Keratinocyte (primary cell): ENCODE measurements around the gene ENTPD8. TPM values are rescaled to one million over a fixed set of nuclear protein-coding genes. Genes with fewer than 3 reads are reported as not detected.

Source experiments
- DNase-seq: peaks from one replicate; pipeline ENCODE4 v3.0.0-alpha.2; 2011; ENCODE audit warnings: low read depth, missing footprints, low spot score
- FAIRE-seq: peaks from 2 replicates; lab custom pipeline; 2011; peaks lifted over from hg19 to GRCh38; lab: Jason Lieb, UNC
- H2AFZ ChIP-seq: 2 replicates; pipeline ENCODE4 v1.6.0; 2012; ENCODE audit warnings: low read length, control low read depth, inconsistent platforms; ENCODE audit not compliant: control insufficient read depth
- H3K27ac ChIP-seq: 2 replicates; pipeline ENCODE4 v1.5.1; 2011; ENCODE audit warnings: low read length; ENCODE audit not compliant: control insufficient read depth, insufficient read depth
- H3K27me3 ChIP-seq: 3 replicates; pipeline ENCODE4 v1.6.0; 2011; ENCODE audit warnings: low read length; ENCODE audit not compliant: control insufficient read depth, insufficient read depth; ENCODE audit errors: extremely low read depth
- H3K36me3 ChIP-seq, 2 experiments: 2 replicates in 1 of 2; 3 replicates in 1 of 2; pipeline ENCODE4 v1.5.1; 2011; ENCODE audit warnings: low read length in 2 of 2, mild to moderate bottlenecking in 1 of 2; ENCODE audit not compliant: control insufficient read depth in 2 of 2, insufficient read depth in 2 of 2; ENCODE audit errors: extremely low read depth in 1 of 2
- H3K4me1 ChIP-seq: 3 replicates; pipeline ENCODE4 v1.5.1; 2011; ENCODE audit warnings: low read length; ENCODE audit not compliant: control insufficient read depth, insufficient read depth; ENCODE audit errors: extremely low read depth
- H3K4me2 ChIP-seq: 3 replicates; pipeline ENCODE4 v1.6.0; 2011; ENCODE audit warnings: low read depth, low read length; ENCODE audit not compliant: control insufficient read depth, insufficient read depth; ENCODE audit errors: extremely low read depth
- H3K4me3 ChIP-seq, 3 experiments: fragments of 200-600 bp in 1 of 3; sonication (generic) in 1 of 3; 2 replicates in 2 of 3; 3 replicates in 1 of 3; pipeline ENCODE4 v1.5.1; 2011 to 2016; ENCODE audit warnings: low read length in 3 of 3, mild to moderate bottlenecking in 3 of 3, control low read depth in 2 of 3, inconsistent platforms in 1 of 3, low read depth in 1 of 3, mixed read lengths in 1 of 3, mixed run types in 1 of 3, moderate library complexity in 1 of 3; ENCODE audit not compliant: control insufficient read depth in 2 of 3, insufficient read depth in 2 of 3; ENCODE audit errors: extremely low read depth in 1 of 3
- H3K79me2 ChIP-seq: 2 replicates; pipeline ENCODE4 v1.6.0; 2012; ENCODE audit warnings: low read length; ENCODE audit not compliant: control insufficient read depth, insufficient read depth
- H3K9ac ChIP-seq: 3 replicates; pipeline ENCODE4 v1.6.0; 2011; ENCODE audit warnings: low read length; ENCODE audit not compliant: control insufficient read depth, insufficient read depth; ENCODE audit errors: extremely low read depth
- H3K9me1 ChIP-seq: 3 replicates; pipeline ENCODE4 v1.6.0; 2011; ENCODE audit warnings: low read length; ENCODE audit not compliant: control insufficient read depth, insufficient read depth; ENCODE audit errors: extremely low read depth
- H3K9me3 ChIP-seq: 2 replicates; pipeline ENCODE4 v1.5.1; 2012; ENCODE audit warnings: low read depth, low read length; ENCODE audit not compliant: control insufficient read depth
- H4K20me1 ChIP-seq: 3 replicates; pipeline ENCODE4 v1.6.0; 2011; ENCODE audit warnings: low read length; ENCODE audit not compliant: control insufficient read depth, insufficient read depth; ENCODE audit errors: extremely low read depth
- CTCF ChIP-seq, 3 experiments: IDR thresholded peaks in 1 of 3; conservative IDR thresholded peaks in 1 of 3; optimal IDR thresholded peaks in 1 of 3; 2 replicates in 2 of 3; 3 replicates in 1 of 3; pipeline versions ENCODE3 to v1.5.1; 2011; ENCODE audit warnings: low read length in 3 of 3, mild to moderate bottlenecking in 3 of 3, moderate library complexity in 2 of 3, control low read depth in 1 of 3, inconsistent platforms in 1 of 3; ENCODE audit not compliant: insufficient read depth in 2 of 3; ENCODE audit errors: extremely low read depth in 1 of 3
- EZH2 ChIP-seq: IDR thresholded peaks from one replicate; pipeline ENCODE4 v1.6.1; 2012; ENCODE audit warnings: inconsistent platforms, mild to moderate bottlenecking, low read length, moderate library complexity
- dilution Hi-C: fragments of 300-500 bp; cut with MboI; formaldehyde crosslinking; loops from one replicate; pipeline ENCODE4 v1.7.0; 2020; ENCODE audit warnings: low sequenced_read_pairs; ENCODE audit not compliant: extremely low pct_ligation_motif_present
- polyA plus RNA-seq, 5 experiments: library from polyadenylated mRNA; depleted of rRNA in 3 of 5; stranded (reverse) in 3 of 5; stranded (forward) in 1 of 5; unstranded in 1 of 5; fragments of >200 nt; gene quantifications; 1 replicate in 1 of 5; 2 replicates in 3 of 5; 3 replicates in 1 of 5; pipeline versions ENCODE4 v1.2.1 to v1.2.3, GENCODE V29; 2011 to 2012; ENCODE audit warnings: missing spikeins in 2 of 5, low read depth in 1 of 5, low replicate concordance in 1 of 5

Gene ENTPD8
- polyA plus RNA-seq, 1 donor (not counting 4 experiments of a cell fraction or from before 2014, with no cell fraction given): not detected

DNA sequence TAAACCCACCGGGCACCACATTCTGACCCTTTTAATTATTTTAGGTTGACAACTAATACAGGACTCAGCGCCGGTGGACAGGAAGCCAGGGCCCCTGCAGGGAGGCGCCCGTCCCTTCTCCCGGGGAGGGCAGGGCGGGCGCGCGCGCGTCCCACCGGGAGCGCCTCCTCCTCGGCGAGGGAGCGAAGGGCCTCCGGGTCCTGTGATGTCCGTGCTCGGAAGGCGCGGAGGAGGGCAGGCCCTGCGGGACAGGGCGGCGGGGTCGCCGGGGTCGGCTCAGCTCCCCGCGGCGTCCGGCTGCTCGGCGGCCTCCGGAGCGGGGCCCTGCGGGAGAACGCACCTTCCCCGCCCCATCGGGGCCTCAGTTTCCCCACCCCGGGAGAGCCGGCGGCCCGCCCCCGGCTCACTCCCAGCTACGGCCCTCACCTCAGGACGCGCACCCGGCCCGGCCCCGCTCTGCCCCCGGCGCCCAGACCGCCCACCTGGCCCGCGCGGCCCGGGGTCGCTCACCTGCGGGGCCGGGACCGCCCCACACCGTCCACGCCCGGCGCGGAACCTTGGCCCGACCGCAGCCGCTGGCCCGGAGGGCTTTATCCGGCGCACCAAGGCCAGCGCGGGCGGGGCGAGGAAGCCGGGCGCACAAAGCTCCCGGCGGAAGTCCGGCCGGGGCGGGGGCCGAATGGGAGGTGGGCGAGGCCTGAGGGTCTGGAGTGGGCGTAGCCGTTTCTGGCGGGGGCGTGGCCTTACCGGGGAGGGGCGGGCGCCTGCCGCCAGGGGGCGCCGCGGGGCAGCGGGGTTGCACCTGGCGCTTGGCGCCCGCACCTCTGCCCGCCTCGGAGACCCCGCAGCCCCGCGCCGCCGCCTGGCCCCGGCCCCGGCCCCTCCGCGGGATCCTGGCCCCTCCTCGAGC, 18.3 kb downstream of the ENTPD8 start, which contains the start of the genes EXD3 and NOXA1:
Gene EXD3 (minus strand): TSS at position 559 of the 910 bp plus-strand sequence. CDS start 27,805 bp downstream, outside the sequence.
Gene NOXA1 (plus strand): TSS at position 790 of the 910 bp plus-strand sequence. CDS start 137 bp downstream, outside the sequence.
- Histone ChIP-seq H3K27me3 (no peaks in the 10 kb centered on the region), H3K4me1 (peaks cover 25% of the 10 kb centered on the region), H3K4me3 (peak within 1 kb of the TSS; percentile 58 to 97 (median 94)), H4K20me1 (no peaks in the 10 kb centered on the region), H3K27ac (peak within 1 kb of the TSS; percentile 66), H3K9ac (peak within 1 kb of the TSS; percentile 80), H3K4me2 (peak within 1 kb of the TSS; percentile 99), H3K9me3 (no peaks in the 10 kb centered on the region), H2AFZ (peak within 1 kb of the TSS; percentile 85), H3K79me2 (peaks cover 15% of the 10 kb centered on the region), H3K36me3 (no peaks in the 10 kb centered on the region), H3K9me1 (no peaks in the 10 kb centered on the region)
- FAIRE-seq (no peak), DNase-seq (no peak)
- dilution Hi-C loops: no loop called here
- TF ChIP-seq CTCF (optimal IDR thresholded peaks at IDR 0.05 in 1 of 3, IDR thresholded peaks at IDR 0.05 in 1 of 3, conservative IDR thresholded peaks at IDR 0.05 in 1 of 3; ENCODE audit: extremely low read depth in 1 of 3, insufficient read depth in 2 of 3, low read length in 3 of 3): peak in 2 of 3 experiments; percentile 72 to 74
- TF ChIP-seq EZH2: no peak

DNA sequence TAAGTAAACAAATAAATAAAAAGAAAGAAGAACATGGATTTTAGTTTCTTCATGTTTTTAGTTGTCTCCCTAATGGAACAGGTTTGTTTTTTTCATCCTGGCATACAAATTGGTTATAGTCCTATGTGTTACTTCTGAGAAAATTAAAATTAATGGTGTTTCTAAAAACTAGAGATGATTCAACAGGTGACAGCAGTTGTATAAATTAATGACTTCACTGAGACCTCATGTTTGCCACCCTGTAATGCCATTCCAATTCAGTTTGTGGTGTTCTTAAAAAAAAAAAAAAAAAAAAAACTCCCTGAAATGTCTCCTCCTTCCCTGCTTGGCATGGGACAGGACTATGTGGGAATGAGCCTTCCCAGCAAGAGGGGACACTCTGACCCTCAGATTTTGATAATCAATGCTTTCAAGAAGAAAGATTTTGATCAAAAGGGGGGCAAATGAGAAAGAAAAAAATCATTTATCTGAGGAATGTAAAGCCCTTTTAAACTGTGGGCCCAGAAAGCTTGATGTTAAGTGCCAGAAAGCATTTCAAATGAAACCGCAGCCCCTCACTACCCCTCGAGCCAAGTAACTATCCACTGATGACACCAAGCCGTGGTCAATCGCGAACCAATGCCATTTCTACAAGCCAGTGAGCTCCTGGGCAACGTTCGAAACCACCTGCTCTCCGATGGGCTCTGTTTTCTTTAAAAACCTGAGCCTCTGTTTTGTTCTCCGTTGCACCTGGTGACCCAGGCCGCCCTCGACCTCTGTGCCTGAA, 19.1 kb downstream of the ENTPD8 start:
- Histone ChIP-seq H3K9me1 (no peaks in the 10 kb centered on the region), H3K4me2 (peak overlapping the region; percentile 99), H3K4me1 (peaks cover 25% of the 10 kb centered on the region), H3K9me3 (no peaks in the 10 kb centered on the region), H3K27ac (peak overlapping the region; percentile 66), H3K27me3 (no peaks in the 10 kb centered on the region), H3K79me2 (peaks cover 19% of the 10 kb centered on the region), H3K9ac (peak overlapping the region; percentile 80), H3K4me3 (peak overlapping the region; percentile 58 to 97 (median 94)), H2AFZ (peak overlapping the region; percentile 85), H3K36me3 (no peaks in the 10 kb centered on the region), H4K20me1 (no peaks in the 10 kb centered on the region)
- TF ChIP-seq CTCF (optimal IDR thresholded peaks at IDR 0.05 in 1 of 3, IDR thresholded peaks at IDR 0.05 in 1 of 3, conservative IDR thresholded peaks at IDR 0.05 in 1 of 3; ENCODE audit: extremely low read depth in 1 of 3, insufficient read depth in 2 of 3, low read length in 3 of 3): no peak
- TF ChIP-seq EZH2: no peak
- FAIRE-seq: no peak
- DNase-seq: no peak
- dilution Hi-C loops: no loop called here
